Stomach (tissue), 4 donors: ENCODE results near the gene GREB1.

Experiments used
- CTCF ChIP-seq, 7 experiments: fragments of 450-650 bp in 4 of 7; fragments of 200-600 bp in 3 of 7; sonication (generic) in 3 of 7; IDR thresholded peaks; one replicate each; pipeline ENCODE4 v1.5.1; 2016 to 2019; ENCODE audit warnings: antibody characterized with exemption in 7 of 7, control low read depth in 2 of 7, mild to moderate bottlenecking in 1 of 7
- POLR2A ChIP-seq, 4 donors: fragments of 450-650 bp; IDR thresholded peaks; one replicate each; pipeline ENCODE4 v1.6.1; 2016; ENCODE audit warnings: antibody characterized with exemption in 4 of 4, control low read depth in 2 of 4, mild to moderate bottlenecking in 1 of 4, moderate library complexity in 1 of 4

- TF ChIP-seq CTCF (IDR thresholded peaks at IDR 0.05) (no peak), POLR2A (IDR thresholded peaks at IDR 0.05) (no peak)
Measured at GRCh38 chr2:11534071-11534745, 363 bp downstream of the GREB1 start.
